ENCODE data around the gene DNAJC25. TPM values are rescaled to one million over a fixed set of nuclear protein-coding genes. Genes with fewer than 3 reads are reported as not detected.

The DNAJC25 gene
- total and polyA plus RNA-seq, 2 donors (not counting 1 experiment from before 2014, with no cell fraction given): 7.3 to 10.6 TPM

GRCh38 chr9:111634860-111635259, 3.7 kb downstream of the DNAJC25 start:
- no peak overlapping the region for H3K4me2 ChIP-seq (ENCODE audit: extremely low read depth, insufficient read depth, low read length)
- peaks cover 2% of the 10 kb centered on the region for H3K4me1 ChIP-seq (ENCODE audit: control insufficient read depth, extremely low read depth, insufficient read depth, low read length)
- no peak for DNase-seq (ENCODE audit: low read depth in 2 of 2)
- no peak overlapping the region for H3K9ac ChIP-seq (ENCODE audit: insufficient read depth, low read length)
- no peaks in the 10 kb centered on the region for H3K9me3 ChIP-seq (ENCODE audit: control insufficient read depth, insufficient read depth, low read depth, low read length)
- H3K27me3 ChIP-seq (ENCODE audit: control insufficient read depth, insufficient read depth, low read length): no peaks in the 10 kb centered on the region
- TF ChIP-seq CTCF (conservative IDR thresholded peaks at IDR 0.05 in 1 of 2, IDR thresholded peaks at IDR 0.05 in 1 of 2; ENCODE audit: low read depth in 1 of 2, low read length in 2 of 2) (no peak), EZH2 (IDR thresholded peaks at IDR 0.05; ENCODE audit: low read length, missing control alignments) (no peak)
- H3K4me3 ChIP-seq (replicated peaks in 1 of 4; ENCODE audit: control extremely low read depth in 1 of 4, insufficient read depth in 1 of 4, low read depth in 3 of 4, low read length in 4 of 4): no peak overlapping the region
- peaks cover 77% of the 10 kb centered on the region for H3K79me2 ChIP-seq (ENCODE audit: control insufficient read depth, insufficient read depth, low read length)
- H3K27ac ChIP-seq (ENCODE audit: insufficient read depth, low read length): no peak overlapping the region
- H2AFZ ChIP-seq (ENCODE audit: low read length): no peak overlapping the region
- H3K36me3 ChIP-seq (ENCODE audit: control insufficient read depth, insufficient read depth, low read length): no peaks in the 10 kb centered on the region
- H4K20me1 ChIP-seq (ENCODE audit: control insufficient read depth, extremely low read depth, insufficient read depth, low read length): no peaks in the 10 kb centered on the region

- Histone ChIP-seq H2AFZ (ENCODE audit: low read length) (no peak overlapping the region), H3K4me1 (ENCODE audit: control insufficient read depth, extremely low read depth, insufficient read depth, low read length) (peaks cover 2% of the 10 kb centered on the region), H3K36me3 (ENCODE audit: control insufficient read depth, insufficient read depth, low read length) (no peaks in the 10 kb centered on the region), H3K4me3 (replicated peaks in 1 of 4; ENCODE audit: control extremely low read depth in 1 of 4, insufficient read depth in 1 of 4, low read depth in 3 of 4, low read length in 4 of 4) (no peak overlapping the region), H3K79me2 (ENCODE audit: control insufficient read depth, insufficient read depth, low read length) (peaks cover 65% of the 10 kb centered on the region), H4K20me1 (ENCODE audit: control insufficient read depth, extremely low read depth, insufficient read depth, low read length) (no peaks in the 10 kb centered on the region), H3K27me3 (ENCODE audit: control insufficient read depth, insufficient read depth, low read length) (no peaks in the 10 kb centered on the region), H3K4me2 (ENCODE audit: extremely low read depth, insufficient read depth, low read length) (no peak overlapping the region), H3K27ac (ENCODE audit: insufficient read depth, low read length) (no peak overlapping the region), H3K9ac (ENCODE audit: insufficient read depth, low read length) (no peak overlapping the region), H3K9me3 (ENCODE audit: control insufficient read depth, insufficient read depth, low read depth, low read length) (no peaks in the 10 kb centered on the region)
- DNase-seq (ENCODE audit: low read depth in 2 of 2): no peak
- TF ChIP-seq EZH2 (IDR thresholded peaks at IDR 0.05; ENCODE audit: low read length, missing control alignments) (no peak), CTCF (conservative IDR thresholded peaks at IDR 0.05 in 1 of 2, IDR thresholded peaks at IDR 0.05 in 1 of 2; ENCODE audit: low read depth in 1 of 2, low read length in 2 of 2) (no peak)
Observed at GRCh38 chr9:111637421-111637950, 6.4 kb downstream of the DNAJC25 start.

- DNase-seq (ENCODE audit: low read depth in 2 of 2): no peak
- no peak overlapping the region for H3K4me3 ChIP-seq (replicated peaks in 1 of 4; ENCODE audit: control extremely low read depth in 1 of 4, insufficient read depth in 1 of 4, low read depth in 3 of 4, low read length in 4 of 4)
- no peaks in the 10 kb centered on the region for H4K20me1 ChIP-seq (ENCODE audit: control insufficient read depth, extremely low read depth, insufficient read depth, low read length)
- no peaks in the 10 kb centered on the region for H3K36me3 ChIP-seq (ENCODE audit: control insufficient read depth, insufficient read depth, low read length)
- no peak for TF ChIP-seq CTCF (conservative IDR thresholded peaks at IDR 0.05 in 1 of 2, IDR thresholded peaks at IDR 0.05 in 1 of 2; ENCODE audit: low read depth in 1 of 2, low read length in 2 of 2)
- no peak for TF ChIP-seq EZH2 (IDR thresholded peaks at IDR 0.05; ENCODE audit: low read length, missing control alignments)
- H3K9ac ChIP-seq (ENCODE audit: insufficient read depth, low read length): no peak overlapping the region
- H3K4me2 ChIP-seq (ENCODE audit: extremely low read depth, insufficient read depth, low read length): no peak overlapping the region
- H3K4me1 ChIP-seq (ENCODE audit: control insufficient read depth, extremely low read depth, insufficient read depth, low read length): no peaks in the 10 kb centered on the region
- no peak overlapping the region for H3K27ac ChIP-seq (ENCODE audit: insufficient read depth, low read length)
- H2AFZ ChIP-seq (ENCODE audit: low read length): no peak overlapping the region
- no peaks in the 10 kb centered on the region for H3K9me3 ChIP-seq (ENCODE audit: control insufficient read depth, insufficient read depth, low read depth, low read length)
- peaks cover 11% of the 10 kb centered on the region for H3K79me2 ChIP-seq (ENCODE audit: control insufficient read depth, insufficient read depth, low read length)
- no peaks in the 10 kb centered on the region for H3K27me3 ChIP-seq (ENCODE audit: control insufficient read depth, insufficient read depth, low read length)
Observed at GRCh38 chr9:111644195-111644772, 13.2 kb downstream of the DNAJC25 start.
